Activated naive CD8-positive, alpha-beta T cell (primary cell): ENCODE data around the gene RPL18.

ENCODE experiments used
- H3K27ac Mint-ChIP-seq: one replicate; pipeline ENCODE4 v1.8.0; 2021; ENCODE audit warnings: mixed read lengths
- H3K27me3 Mint-ChIP-seq: one replicate; pipeline ENCODE4 v1.8.0; 2021; ENCODE audit warnings: mixed read lengths
- H3K36me3 Mint-ChIP-seq: one replicate; pipeline ENCODE4 v1.8.0; 2021; ENCODE audit warnings: mixed read lengths
- H3K4me1 Mint-ChIP-seq: one replicate; pipeline ENCODE4 v1.8.0; 2021; ENCODE audit warnings: low read depth, mixed read lengths
- H3K4me3 Mint-ChIP-seq: one replicate; pipeline ENCODE4 v1.8.0; 2021; ENCODE audit warnings: mild to moderate bottlenecking, mixed read lengths
- H3K9me3 Mint-ChIP-seq: one replicate; pipeline ENCODE4 v1.8.0; 2021; ENCODE audit warnings: low read depth, mixed read lengths

RPL18 gene

DNA sequence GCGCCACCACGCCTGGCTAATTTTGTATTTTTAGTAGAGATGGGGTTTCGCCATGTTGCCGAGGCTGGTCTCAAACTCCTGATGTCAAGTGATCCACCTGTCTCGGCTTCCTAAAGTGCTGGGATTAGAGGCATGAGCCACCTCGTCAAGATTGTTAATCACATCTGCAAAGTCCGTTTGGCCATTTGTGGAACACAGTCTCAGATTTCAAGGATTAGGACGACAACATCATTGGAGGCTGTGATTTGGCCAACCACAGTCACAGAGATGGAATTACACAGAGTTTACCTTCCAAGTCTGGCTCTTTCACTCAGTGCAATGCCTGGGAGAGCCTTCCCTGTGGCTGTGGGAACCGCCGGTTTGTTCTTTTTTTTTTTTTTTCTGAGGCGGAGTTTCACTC lies 49.2 kb downstream of the RPL18 start:
- no peaks in the 10 kb centered on the region for H3K9me3 Mint-ChIP-seq
- no peak overlapping the region for H3K27ac Mint-ChIP-seq
- no peak overlapping the region for H3K4me3 Mint-ChIP-seq
- H3K4me1 Mint-ChIP-seq, result no peaks in the 10 kb centered on the region
- no peaks in the 10 kb centered on the region for H3K27me3 Mint-ChIP-seq
- H3K36me3 Mint-ChIP-seq, result no peaks in the 10 kb centered on the region

- H3K27ac Mint-ChIP-seq, result no peak overlapping the region
- no peaks in the 10 kb centered on the region for H3K36me3 Mint-ChIP-seq
- no peak overlapping the region for H3K4me3 Mint-ChIP-seq
- H3K4me1 Mint-ChIP-seq, result no peaks in the 10 kb centered on the region
- no peaks in the 10 kb centered on the region for H3K9me3 Mint-ChIP-seq
- peaks cover under 1% of the 10 kb centered on the region for H3K27me3 Mint-ChIP-seq
Measured at GRCh38 chr19:48568345-48568886, 50.6 kb downstream of the RPL18 start.
